AG08395 (cell line): Measurements from ENCODE around the gene SSNA1.

ENCODE experiments used
- DNase-seq: peaks from one replicate; pipeline ENCODE4 v3.0.0; 2012; ENCODE audit warnings: mixed read lengths, low spot score

SSNA1 gene

DNA sequence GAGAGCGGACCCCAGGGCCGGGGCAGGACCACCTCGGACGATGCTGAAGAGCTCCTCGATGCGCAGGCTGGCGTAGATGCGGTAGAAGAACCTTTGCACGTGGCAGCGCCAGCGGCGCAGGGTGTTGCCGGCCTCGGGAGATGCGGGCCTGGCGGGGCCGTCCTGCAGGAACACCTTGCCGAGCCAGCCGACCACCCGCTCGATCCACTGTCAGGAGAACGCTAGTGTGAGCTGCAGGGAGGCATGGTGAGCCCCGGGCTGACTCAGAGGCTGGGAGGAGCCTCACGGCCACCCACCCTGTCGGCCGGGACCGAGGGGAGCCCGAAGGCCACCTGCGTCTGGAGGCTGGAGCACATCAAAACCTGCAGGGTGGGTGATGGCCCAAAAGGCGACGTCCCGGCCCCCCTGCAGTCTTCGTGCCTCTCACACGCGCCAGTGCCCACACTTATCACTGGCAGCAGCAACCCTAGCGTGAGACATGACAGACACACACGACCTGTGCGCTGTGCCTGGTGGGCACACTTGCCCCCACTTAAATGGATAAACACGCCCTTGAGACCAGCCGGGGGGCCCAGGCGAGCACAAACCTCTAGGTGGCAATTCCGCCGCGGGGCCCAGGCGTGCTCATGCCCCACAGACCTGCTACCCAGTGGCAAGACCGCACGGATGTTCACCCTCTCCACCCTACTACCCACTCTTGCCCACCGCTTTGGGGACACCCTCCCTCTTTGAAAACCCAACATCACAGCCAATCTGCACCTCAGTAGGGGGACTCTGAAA lies 3.4 kb upstream of the SSNA1 start:
- DNase-seq = no peak

DNA sequence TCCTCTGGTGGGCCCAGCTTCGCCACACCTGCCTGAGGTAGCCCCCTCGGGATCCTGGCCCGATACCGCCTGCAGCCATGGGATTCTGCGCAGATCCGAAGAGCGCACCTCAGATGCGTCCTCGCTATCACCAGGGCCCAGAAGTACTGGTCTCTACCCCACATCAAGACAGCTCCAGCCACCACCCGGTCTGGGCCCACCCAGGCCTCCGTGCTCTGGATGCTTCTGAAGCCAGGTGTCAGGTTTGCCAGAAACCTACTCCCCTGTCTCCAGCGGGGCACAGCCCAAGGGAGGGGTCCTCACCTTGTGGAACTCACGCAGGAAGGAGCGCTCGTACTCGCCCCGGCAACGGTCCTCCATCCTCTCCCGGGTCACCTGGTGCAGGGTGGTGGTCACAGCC lies 2.6 kb upstream of the SSNA1 start:
- DNase-seq = no peak

DNA sequence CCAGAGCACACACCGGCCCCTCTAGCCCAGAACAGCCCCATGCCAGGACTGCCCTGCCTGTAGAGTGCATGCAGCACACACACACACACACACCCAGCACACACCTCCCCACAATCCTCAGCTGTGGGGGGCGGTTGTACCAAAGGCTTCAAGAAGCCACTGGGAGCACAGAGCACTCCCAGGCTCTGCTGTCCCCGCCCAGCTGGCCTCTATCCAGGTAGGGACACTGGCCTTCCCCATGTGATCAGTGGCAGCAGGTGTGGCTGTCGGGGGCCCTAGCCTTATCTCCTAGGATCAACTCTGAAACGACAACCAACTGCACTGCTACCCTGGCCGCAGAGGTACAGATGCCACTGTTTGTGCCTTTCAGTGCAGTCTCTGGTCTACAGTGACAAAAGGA lies 2.1 kb upstream of the SSNA1 start:
- DNase-seq = no peak

DNA sequence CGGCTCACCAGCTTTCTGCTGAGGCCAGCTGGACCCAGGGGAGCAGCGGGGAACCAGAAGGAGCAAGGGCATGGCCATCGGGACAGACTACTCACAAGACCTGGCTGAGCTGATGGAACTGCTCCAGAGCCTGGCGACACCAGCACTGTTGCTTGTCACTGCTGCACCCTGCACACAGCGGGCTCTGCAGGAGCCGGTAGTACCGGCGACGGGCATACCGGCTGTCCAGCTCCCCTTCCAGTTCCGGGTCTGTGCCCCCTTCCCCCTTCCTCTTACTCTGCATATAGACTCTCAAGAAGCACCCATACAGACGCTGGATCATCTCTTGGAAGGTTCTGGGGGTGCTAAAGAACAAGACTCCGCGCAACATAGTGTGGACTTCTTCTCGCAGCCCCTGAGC lies 1.1 kb upstream of the SSNA1 start:
- no peak for DNase-seq

DNA sequence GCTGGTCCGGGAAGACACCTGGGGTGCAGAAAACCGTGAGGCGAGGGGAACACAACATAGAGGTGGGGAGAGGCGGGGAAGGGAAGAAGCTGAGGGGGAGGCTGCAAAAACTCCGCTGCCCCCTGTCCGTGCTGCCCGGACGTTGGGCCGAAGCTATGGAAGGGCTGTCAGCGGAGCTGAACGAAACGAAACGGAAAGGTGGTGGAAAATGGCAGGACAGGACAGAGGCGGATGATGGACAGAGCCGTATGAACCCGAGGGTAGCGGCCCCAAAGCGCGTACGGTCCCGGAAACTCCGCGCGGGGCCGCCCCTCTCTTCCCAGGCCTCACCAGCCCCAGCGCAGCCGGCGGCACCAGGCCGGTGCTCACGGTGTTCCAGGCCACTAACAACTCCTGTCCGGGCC lies 388 bp upstream of the SSNA1 start:
- DNase-seq = no peak

DNA sequence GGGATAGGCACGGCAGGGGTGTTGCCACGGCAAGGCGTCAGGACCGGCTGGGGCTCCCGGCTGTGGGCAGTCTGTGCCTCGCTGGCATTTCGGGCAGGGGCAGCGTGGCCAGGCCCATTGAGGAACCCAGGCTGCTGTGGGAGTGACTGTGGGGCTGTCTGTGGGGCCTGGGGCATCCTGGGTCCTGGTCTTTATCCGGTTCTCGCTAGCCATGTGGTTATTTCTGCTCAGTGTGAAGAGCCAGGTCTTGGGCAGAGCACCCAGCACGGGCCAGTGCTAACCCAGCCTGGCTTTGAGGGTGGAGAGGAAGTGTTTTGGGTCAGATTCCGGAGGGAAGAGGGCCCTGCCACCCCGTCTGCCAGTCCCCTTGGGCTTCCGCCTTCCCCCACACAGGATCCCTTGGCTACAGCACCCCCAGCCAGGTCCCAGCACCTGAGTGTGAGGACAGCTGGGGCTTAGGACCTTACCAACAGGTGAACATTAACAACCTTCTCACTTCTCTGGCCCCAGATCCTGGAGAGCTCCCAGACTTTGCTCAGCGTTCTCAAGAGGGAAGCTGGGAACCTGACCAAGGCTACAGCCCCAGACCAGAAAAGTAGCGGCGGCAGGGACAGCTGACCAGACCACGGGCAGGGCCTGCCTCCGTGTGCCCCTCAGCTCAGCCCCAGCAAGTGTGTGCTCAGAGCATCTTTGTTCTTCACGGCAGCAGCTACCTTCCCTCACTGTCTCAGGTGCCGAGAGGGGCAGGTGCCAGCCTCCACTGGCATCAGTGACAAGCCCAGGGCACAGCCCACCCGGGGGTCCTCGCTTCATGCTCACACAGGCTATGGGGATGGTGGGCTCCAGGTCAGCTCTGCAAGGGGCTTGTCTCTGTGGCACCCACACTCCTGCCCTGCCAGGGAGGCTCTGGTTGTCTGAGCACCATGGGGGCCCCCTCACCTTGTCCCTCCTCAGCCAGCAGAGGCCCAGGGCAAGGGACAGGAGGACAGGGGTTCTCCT lies 1.1 kb downstream of the SSNA1 start:
- no peak for DNase-seq

DNA sequence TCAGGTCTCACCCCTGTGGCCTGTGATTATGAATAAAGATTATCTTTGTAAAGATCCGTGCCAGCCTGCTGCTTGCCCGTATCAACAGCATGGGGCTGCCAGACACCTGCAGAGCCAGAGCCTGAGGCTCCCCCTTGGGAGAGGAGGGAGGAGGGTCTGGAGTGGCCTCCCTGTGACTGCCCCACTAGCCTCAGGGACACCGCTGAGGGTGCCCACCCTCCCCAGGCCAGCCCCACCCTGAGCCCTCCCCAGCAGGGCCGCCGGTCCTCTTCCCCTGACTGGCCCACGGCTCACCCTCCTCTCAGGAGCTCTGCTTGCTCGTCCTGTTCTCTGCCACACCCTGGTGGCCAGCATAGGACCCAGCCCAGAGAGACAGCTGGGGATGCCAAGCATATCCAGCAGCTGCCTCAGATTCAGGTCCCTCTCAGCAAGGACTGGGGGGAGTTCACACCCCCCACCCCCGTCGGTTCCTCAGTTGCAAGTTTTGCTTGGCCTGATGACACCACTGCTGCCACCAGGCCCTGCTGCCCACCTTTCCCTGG lies 1.9 kb downstream of the SSNA1 start:
- DNase-seq = no peak

DNA sequence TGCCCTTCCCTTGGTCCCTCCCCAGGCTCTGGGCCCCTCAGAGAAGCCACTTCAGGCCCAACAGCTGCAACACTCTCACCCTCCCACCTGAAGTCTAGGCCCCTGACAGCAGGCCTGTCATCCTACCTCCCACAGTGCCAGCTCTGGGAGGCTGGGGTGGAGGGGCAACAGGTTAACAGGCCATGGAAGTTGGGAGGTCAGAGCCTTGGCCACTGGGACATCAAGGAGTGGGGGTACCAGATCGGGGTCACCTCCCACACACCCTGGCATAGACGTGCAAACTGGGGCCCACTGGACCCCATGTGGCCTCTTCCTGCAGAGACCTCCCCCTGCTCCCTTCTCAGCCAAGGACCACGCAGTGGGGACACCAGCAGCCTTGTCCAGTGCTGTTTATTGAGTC lies 2.8 kb downstream of the SSNA1 start:
- no peak for DNase-seq

DNA sequence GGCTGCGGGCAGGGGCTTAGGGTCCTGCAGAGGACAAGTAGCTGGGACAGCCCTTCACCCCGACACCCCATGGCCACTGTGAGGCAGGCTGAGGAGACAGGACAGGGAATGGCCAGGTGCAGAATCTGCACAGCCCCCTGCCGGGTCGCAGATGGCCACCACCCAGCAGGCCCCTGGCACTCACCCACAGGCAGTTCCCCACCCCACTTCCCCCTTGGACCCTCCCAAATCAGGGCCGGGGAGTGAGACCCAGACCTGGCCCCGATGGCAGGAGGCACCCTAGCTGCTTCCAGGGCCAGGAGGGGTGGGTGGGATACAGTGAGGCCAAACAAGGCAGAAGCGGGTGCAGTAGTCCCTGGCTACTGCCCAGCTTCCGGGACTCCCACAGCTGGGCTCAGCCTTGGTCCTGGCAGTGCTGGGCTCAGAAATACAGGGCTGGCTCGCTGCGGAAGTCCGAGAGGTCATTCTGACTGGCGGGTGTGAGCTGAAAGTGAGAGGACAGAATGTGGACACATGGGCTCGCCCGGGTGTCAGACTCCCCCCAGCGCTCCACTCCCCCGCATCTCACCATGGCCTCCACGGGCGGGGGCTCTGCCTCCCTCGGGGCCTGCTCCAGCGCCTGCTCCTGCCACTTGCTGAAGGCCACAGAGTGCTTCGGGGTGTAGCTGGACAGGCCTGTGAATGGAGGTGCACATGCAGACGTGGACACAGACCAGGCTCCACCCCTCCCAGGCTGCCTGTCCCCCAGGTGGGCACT lies 3.4 kb downstream of the SSNA1 start:
- DNase-seq = no peak

DNA sequence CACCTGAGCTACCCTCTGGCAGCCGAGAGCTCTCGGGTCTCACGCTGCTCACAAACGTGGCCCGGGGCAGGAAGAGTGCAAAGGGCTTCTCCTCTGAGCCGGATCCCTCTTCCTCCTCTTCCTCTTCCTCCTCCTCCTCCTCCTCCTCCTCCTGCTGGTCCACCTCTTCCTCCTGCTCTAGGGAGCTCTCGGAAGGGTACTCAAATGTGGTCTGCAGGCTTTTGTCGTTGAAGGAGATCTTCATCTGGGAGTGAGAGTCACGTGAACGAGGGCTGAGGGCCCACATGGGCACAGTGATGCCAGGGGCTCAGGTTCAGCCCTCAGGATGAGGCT lies 3.9 kb downstream of the SSNA1 start:
- DNase-seq = no peak

DNA sequence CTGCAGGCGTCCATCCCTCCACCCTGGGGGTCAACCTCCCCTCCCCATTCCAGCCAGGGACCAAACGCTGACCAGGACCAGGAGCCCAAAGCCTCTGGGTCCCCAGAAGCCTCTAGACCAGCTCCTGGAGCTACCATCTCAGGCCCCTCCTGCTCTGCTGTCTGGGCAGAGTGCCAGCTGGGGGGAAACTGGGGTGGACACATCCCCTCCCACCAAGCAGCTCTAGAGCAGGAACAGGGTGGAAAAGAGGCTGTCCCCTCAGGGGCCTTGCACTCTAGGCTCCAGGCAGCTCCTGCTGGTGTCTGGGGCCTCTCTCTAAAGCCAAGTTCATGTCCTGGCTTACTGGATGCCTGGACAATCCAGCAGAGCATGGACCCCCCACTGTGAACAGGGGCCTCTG lies 4.4 kb downstream of the SSNA1 start:
- no peak for DNase-seq

DNA sequence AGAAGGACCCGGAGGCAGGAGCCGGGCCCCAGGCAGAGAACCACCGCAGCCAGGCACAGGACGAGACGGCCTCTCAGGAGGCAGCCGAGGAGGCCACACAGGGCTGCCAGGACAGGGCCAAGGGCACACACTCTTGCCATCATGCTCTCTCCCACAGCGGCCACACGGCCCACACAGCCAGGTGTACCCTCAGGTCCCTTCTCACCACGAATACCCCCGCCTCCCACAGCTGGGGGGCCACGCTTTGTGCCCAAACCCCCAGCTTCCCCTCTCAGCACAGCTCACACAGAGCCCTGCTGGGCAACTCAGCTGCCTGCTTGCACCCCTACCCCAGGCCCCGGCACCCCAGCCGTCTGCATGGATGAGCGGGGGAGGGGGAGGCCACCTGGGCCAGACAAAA lies 5.3 kb downstream of the SSNA1 start:
- DNase-seq = no peak

DNA sequence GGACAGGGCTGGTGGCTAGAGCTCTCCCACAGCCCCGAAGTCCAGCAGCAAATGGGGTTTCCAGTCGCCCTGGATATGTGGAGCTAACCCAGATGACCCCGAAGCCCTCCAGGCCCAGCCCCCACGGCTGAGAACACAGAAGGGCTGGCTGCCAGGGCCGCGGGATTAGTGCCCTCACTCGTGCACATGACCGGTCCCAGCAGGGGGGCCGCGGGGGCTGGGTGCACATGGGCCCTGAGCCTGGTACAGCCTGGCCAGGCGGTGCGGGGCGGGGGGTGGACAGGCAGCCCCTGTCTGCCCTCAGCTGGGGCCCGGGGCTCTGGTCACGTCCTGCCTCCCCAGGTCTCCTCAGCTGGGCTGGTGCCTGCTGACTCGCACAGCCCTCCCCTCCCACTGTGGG lies 5.9 kb downstream of the SSNA1 start:
- DNase-seq = no peak

DNA sequence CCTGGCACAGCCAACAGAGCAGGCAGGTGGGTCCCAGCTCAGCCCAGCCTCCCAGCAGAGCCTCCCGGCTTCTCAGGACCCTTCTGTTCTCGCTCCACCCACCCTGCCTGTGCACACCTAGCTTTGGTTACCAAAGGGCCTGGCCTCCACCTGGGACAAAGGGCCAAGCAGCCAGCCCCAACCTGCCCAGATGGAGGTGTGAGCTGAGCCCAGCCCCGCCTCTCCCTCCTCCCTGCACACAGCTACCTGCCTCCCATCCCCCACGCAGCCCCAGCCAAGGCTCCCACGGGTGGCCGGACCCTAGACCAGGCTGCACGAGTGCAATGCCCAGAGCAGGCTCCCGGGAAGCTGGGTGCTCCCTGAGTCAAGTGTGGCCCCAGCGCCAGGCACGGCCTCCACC lies 6.4 kb downstream of the SSNA1 start:
- DNase-seq = no peak

DNA sequence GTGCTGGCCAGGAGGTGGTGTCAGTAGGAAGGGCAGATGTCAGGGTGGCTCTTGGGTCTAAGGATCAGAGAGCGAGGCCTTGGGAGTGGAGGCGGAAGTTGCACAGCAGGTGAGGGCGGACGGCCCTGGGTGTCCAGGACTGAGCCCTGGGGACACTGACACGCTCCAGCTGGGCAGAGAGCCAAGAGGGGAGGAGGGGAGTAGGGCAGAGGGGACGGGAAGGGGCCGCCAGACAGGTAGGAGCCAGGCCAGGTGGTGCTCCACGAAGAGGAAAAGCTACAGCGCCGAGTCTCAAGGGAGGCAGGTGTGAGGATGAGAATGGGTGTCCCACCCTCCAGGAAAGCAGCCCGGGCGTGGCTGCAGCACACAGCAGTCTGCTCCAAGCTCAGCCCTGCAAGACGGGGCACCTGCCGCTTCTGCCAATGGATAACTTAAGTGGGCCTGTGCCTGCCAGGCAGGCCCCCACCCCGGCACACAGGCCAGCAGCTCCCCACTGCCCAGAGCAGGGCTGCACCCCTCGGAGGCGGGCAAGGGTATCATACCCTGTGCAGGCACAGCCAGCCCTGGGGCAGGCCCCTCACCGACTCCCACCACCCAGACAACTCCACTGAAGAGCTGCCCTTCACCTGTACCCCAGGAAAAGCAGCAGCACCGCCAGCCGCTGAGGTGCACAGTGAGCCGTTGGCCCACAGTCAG lies 7.2 kb downstream of the SSNA1 start:
- DNase-seq = no peak

DNA sequence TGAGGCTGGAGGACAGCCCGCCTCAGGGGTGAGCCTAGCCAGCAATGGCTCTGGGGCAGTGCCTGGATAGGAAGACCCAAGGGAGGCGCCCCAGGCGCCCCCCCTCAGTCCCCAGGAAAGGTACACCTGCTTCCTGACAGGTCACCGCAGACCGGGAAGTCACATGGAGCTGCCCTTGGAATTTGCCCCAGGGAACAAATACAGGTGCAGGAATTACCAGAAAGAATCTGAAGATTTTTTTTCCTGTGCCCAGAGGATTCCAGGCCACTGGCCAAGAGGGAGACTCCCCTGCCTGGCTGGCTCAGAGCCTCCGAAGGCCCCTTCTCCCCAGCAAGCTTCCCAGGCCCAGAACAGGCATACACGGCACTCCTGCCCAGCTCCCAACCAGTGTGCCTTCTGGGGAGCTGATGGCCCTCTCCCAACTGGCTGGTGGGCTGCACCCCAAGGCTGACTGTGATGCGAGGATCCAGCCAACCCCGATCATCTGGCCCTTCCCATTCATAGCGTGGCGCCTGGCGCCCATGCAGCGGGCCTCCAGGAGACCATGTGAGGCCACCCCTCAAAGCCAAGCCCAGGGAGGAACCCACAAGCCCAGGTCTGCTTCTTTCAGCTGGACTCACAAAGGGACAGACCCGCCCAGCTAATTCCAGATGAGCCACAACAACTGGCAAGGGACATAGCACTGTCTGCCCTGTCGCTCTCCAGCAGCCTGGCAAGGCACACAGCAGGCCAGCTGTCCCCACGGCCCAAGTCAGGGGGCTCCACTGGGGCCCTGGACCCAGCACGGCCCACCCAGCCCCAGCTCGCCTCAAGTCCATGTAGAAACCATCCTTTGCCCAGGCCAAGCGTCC lies 9.8 kb downstream of the SSNA1 start:
- no peak for DNase-seq

DNA sequence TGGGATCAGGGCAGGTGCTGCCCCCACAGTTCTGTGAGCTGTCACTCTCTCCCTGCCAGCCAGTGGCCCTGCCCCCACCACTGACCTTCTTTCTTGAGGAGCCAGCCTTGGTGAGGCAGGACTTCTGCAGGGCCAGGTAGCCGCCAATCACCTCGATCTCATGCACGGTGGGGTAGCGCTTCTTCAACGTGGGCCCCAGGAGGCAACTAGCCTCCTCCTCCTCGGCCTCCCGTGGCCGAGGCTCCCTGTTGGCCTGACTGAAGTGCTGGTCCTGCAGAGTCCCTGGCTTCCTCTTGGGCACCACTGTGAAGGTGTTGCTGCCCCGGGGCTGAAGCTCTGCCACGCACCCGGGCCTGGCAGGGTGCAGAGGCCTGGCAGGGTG lies 10.4 kb downstream of the SSNA1 start:
- no peak for DNase-seq

DNA sequence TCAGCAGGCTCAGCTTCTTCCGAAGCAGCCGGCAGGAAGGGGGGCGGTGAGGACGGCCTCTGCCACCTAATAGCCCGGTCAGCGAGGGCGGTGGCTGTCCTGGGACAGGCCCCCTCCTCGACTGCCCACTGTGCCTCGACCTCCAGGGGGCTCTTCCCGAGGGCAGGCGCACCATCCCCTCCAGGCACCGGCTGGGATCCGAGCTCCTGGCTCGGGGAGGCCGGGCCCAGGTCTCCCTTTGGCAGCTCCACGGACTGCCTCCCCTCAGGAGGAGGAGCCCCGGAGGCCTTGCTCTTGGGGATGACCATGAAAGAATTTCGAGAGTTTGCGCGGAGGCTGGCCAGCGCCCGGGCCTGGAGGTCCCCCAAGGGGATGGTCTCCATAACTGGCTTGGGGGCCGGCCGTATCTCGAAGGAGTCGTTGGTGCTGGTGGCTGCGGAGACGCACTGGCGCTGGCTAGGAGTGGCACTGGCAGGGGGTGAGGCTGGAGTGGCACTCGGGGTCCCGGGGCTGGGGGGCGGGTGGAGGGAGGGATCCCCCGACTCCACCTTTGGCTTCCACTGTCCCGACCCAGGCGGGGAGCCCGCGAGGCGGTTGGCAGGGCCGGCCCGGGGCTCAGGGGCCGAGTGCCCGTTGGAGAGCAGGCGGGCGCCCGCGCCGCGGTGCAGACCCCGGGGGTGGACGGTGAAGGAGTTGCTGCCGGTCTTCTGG lies 11.1 kb downstream of the SSNA1 start:
- DNase-seq = no peak

DNA sequence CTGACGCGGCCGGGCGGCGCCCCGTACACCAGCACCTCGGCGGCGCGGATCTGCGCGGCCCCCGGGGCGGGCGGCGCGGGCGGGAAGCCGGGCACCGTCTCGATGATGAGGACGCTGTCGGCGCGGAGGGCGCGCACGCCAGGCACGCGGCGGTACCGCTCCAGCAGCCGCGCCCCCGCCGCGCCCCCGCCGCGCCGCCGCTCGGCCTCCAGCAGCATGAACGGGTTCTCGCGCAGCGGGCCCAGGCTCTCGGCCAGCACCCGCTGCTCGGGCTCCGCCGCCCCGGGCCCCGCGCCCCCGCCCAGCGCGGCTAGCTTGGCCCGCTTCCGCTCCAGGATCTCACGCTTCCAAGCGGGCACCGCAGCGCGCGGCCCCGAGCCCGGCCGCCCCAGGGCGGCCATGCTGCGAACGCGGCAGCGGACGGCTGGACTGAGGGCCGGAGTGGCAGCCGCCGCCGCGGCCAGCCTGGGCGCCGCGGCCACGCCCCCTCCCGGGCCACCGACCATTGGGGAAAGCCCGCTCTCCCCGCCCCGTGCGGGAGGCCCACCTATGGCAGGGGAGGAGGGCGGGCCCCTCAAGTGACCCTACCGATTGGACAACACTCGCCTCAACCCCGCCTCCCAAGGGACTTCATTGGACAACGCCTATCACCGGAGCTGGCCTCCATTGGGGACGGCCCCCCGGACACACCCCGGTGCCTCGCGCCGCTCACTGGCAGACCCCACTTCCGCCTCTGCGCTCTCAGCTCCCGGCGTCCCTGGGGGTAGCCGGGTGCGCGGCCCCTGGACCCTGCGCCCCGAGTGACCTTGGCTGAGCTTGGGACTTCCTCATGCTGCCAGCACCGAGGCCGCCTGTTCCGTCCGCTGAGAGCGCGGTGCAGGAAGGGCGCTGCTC lies 12.1 kb downstream of the SSNA1 start, which contains the start of gene TPRN:
TSS of gene TPRN (minus strand) at position 431 of the 894 bp plus-strand sequence. CDS start at position 401, 30 bp downstream.
- DNase-seq = peak; percentile 100
